Measurements from ENCODE around the gene TOGARAM2. TPM values are rescaled to one million over a fixed set of nuclear protein-coding genes. Genes with fewer than 3 reads are reported as not detected.
"Not testable (repeated sequence)": the region's sequence is repeated elsewhere in the genome, so short reads cannot be mapped to it uniquely, and the experiment has no call there.

TOGARAM2 gene
- total RNA-seq, 6 experiments from 2014 or later, result not detected

DNA sequence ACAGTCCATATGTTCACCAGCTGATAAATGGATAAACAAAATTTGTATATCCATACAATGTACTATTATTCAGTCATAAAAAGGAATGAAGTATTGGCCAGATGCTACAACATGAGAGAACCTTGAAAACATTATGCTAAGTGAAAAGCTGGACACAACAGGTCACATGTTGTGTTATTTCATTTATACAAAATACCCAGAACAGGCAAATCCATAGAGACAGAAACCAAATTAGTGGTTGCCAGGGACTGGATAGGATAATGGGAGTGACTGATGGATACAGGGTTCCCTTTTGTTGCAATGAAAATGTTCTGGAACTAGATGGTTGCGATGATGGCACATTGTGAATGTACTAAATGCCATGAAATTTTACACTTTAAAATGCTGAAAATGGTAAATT, 103.5 kb downstream of the TOGARAM2 start:
- no peak for DNase-seq
- H3K36me3 Mint-ChIP-seq (ENCODE audit: low read depth), result no peaks in the 10 kb centered on the region
- TF ChIP-seq, protein P1, sequence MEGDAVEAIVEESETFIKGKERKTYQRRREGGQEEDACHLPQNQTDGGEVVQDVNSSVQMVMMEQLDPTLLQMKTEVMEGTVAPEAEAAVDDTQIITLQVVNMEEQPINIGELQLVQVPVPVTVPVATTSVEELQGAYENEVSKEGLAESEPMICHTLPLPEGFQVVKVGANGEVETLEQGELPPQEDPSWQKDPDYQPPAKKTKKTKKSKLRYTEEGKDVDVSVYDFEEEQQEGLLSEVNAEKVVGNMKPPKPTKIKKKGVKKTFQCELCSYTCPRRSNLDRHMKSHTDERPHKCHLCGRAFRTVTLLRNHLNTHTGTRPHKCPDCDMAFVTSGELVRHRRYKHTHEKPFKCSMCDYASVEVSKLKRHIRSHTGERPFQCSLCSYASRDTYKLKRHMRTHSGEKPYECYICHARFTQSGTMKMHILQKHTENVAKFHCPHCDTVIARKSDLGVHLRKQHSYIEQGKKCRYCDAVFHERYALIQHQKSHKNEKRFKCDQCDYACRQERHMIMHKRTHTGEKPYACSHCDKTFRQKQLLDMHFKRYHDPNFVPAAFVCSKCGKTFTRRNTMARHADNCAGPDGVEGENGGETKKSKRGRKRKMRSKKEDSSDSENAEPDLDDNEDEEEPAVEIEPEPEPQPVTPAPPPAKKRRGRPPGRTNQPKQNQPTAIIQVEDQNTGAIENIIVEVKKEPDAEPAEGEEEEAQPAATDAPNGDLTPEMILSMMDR (IDR thresholded peaks at IDR 0.05), result no peak
- no peak overlapping the region for H3K4me3 Mint-ChIP-seq
- H3K4me1 Mint-ChIP-seq (ENCODE audit: low read depth), result peaks cover 14% of the 10 kb centered on the region
- H3K27me3 Mint-ChIP-seq (ENCODE audit: insufficient read depth), result peaks cover 2% of the 10 kb centered on the region; the same call in 1 of the 2 replicates
- peaks cover 7% of the 10 kb centered on the region; the same call in 1 of the 2 replicates for H3K9me3 Mint-ChIP-seq
- H3K27ac Mint-ChIP-seq, result no peak overlapping the region

DNA sequence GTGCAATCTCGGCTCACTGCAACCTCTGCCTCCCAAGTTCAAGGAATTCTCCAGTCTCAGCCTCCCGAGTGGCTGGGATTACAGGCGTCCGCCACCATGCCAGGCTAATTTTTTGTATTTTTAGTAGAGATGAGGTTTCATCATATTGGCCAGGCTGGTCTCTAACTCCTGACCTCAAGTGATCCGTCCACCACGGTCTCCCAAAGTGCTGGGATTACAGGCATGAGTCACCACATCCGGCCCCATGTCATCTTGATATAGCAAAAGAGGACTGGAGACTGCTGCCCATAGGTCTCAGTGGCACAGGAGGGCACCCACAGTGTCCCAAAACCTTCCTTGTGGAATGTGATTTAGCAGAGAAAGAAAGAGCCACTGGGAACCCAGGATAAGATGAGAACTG, 109.2 kb downstream of the TOGARAM2 start:
- not testable (repeated sequence) for H3K27me3 Mint-ChIP-seq (ENCODE audit: insufficient read depth); H3K27ac Mint-ChIP-seq; H3K9me3 Mint-ChIP-seq; H3K36me3 Mint-ChIP-seq (ENCODE audit: low read depth)
- DNase-seq, result peak; percentile 35
- H3K4me1 Mint-ChIP-seq (ENCODE audit: low read depth), result peaks cover 24% of the 10 kb centered on the region
- peak overlapping the region; percentile 13; the same call in 1 of the 2 replicates for H3K4me3 Mint-ChIP-seq

DNA sequence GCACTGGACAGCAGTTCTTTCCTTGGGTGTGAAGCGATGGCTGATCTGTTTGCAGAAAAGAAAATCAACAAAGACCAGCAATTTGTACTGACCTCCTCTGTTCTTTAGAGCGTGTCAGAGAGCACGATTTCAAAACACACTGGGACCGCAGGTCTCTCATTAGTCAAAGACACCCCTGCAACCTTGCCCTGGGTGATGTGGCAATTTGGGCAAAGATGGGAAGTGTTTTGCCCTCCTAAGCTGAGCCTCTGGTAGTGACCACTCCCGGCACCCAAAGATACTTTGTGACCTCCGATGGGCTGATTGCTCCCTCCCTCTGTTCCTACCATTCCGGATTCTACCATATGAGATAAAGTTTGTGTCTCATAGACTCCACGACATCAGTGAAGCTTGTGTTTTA, 115.9 kb downstream of the TOGARAM2 start:
- H3K27me3 Mint-ChIP-seq (ENCODE audit: insufficient read depth), result no peaks in the 10 kb centered on the region
- no peaks in the 10 kb centered on the region for H3K4me1 Mint-ChIP-seq (ENCODE audit: low read depth)
- TF ChIP-seq, protein P1 (IDR thresholded peaks at IDR 0.05), result no peak
- no peak for DNase-seq
- H3K27ac Mint-ChIP-seq, result no peak overlapping the region
- no peak overlapping the region for H3K4me3 Mint-ChIP-seq
- no peaks in the 10 kb centered on the region for H3K9me3 Mint-ChIP-seq
- H3K36me3 Mint-ChIP-seq (ENCODE audit: low read depth), result no peaks in the 10 kb centered on the region

DNA sequence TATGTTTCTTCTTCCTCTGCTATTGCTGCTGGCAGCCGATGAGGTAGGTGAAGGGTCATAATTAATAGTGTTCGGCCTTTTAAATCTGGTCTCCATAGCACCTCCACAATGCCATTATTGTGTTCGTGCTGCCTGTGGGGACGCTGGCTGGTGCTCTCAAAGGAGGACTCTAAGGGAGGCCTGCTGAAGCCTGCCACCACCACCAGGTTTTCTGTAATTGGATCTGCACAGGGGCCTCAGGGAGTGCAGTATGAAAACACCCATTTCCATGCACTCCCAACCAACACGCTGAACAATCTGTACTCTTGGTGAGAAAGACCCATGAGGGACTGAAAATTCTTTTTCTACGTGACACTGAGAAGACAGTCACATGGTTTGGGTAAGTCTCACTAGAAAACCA, 116.5 kb downstream of the TOGARAM2 start:
- H3K9me3 Mint-ChIP-seq, result no peaks in the 10 kb centered on the region
- TF ChIP-seq, protein P1 (IDR thresholded peaks at IDR 0.05), result no peak
- no peaks in the 10 kb centered on the region for H3K4me1 Mint-ChIP-seq (ENCODE audit: low read depth)
- no peak overlapping the region for H3K27ac Mint-ChIP-seq
- no peak overlapping the region for H3K4me3 Mint-ChIP-seq
- no peaks in the 10 kb centered on the region for H3K36me3 Mint-ChIP-seq (ENCODE audit: low read depth)
- H3K27me3 Mint-ChIP-seq (ENCODE audit: insufficient read depth), result no peaks in the 10 kb centered on the region
- DNase-seq, result no peak

DNA sequence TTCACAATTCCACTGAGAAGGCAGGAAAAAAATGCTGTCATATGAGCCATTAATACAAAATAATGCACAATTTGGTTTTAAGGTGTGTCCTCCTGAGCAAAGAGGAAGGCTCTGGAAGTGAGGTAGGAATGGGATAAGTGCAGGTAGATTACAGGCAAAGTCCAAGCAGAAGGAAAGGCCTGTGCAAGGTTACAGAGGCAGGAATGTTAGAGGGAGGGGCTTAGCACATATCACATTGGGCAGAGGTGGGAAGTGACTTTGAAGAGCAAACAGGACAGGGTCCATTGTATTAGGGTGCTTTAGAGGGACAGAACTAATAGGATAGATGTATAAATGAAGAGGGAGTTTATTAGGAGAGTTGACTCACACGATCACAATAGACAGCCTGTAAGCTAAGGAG, 119.5 kb downstream of the TOGARAM2 start:
- no peaks in the 10 kb centered on the region for H3K9me3 Mint-ChIP-seq
- H3K4me3 Mint-ChIP-seq, result no peak overlapping the region
- no peaks in the 10 kb centered on the region; the same call in 1 of the 2 replicates for H3K27me3 Mint-ChIP-seq (ENCODE audit: insufficient read depth)
- no peaks in the 10 kb centered on the region for H3K36me3 Mint-ChIP-seq (ENCODE audit: low read depth)
- TF ChIP-seq, protein P1 (IDR thresholded peaks at IDR 0.05), result no peak
- H3K4me1 Mint-ChIP-seq (ENCODE audit: low read depth), result no peaks in the 10 kb centered on the region
- no peak overlapping the region for H3K27ac Mint-ChIP-seq
- DNase-seq, result no peak

Other genes starting within 250 kb of the TOGARAM2 start
- 100 to 1,000 TPM; 188 to 209 (median 202) TPM for gene PPP1CB, start 229.5 kb upstream of the TOGARAM2 start, total RNA-seq (2021; fragmentation: NEBNext Ultra II Directional; extraction: Animal tissue kit (Norgen Biotek cat#: 25700))
- under 1 TPM in 4 of 6 experiments, not detected in 2; 0.14 to 0.47 (median 0.34) TPM for gene SPDYA, start 170.5 kb upstream of the TOGARAM2 start, total RNA-seq (2021; fragmentation: NEBNext Ultra II Directional; extraction: Animal tissue kit (Norgen Biotek cat#: 25700))
- gene TRMT61B, start 111.0 kb upstream of the TOGARAM2 start, total RNA-seq (2021; fragmentation: NEBNext Ultra II Directional; extraction: Animal tissue kit (Norgen Biotek cat#: 25700)), result 10 to 100 TPM; 11.3 to 13.9 (median 12.3) TPM
- gene WDR43, start 86.6 kb upstream of the TOGARAM2 start, total RNA-seq (2021; fragmentation: NEBNext Ultra II Directional; extraction: Animal tissue kit (Norgen Biotek cat#: 25700)), result 10 to 100 TPM; 67.8 to 81.1 (median 71.4) TPM
- not detected for gene PCARE, start 93.2 kb downstream of the TOGARAM2 start, total RNA-seq (2021; fragmentation: NEBNext Ultra II Directional; extraction: Animal tissue kit (Norgen Biotek cat#: 25700))
- gene CLIP4, start 134.1 kb downstream of the TOGARAM2 start, total RNA-seq (2021; fragmentation: NEBNext Ultra II Directional; extraction: Animal tissue kit (Norgen Biotek cat#: 25700)), result 10 to 100 TPM; 33.7 to 40.9 (median 36.6) TPM

Data from HFFc6 (cell line).